DND-41 (cell line): ENCODE data around the gene TCAP.

Source experiments
- EZH2 ChIP-seq: IDR thresholded peaks from 3 replicates; pipeline ENCODE4 v1.6.1; 2012; ENCODE audit warnings: borderline replicate concordance, low read depth, mild to moderate bottlenecking, moderate library complexity, low read length, inconsistent platforms; ENCODE audit not compliant: severe bottlenecking
- TF ChIP-seq, protein P1 (sequence below): IDR thresholded peaks from 2 replicates; pipeline ENCODE4 v1.5.1; 2012; ENCODE audit warnings: borderline replicate concordance, low read length, moderate library complexity, mild to moderate bottlenecking; ENCODE audit not compliant: poor library complexity, severe bottlenecking; ENCODE audit errors: extremely low read depth

DNA sequence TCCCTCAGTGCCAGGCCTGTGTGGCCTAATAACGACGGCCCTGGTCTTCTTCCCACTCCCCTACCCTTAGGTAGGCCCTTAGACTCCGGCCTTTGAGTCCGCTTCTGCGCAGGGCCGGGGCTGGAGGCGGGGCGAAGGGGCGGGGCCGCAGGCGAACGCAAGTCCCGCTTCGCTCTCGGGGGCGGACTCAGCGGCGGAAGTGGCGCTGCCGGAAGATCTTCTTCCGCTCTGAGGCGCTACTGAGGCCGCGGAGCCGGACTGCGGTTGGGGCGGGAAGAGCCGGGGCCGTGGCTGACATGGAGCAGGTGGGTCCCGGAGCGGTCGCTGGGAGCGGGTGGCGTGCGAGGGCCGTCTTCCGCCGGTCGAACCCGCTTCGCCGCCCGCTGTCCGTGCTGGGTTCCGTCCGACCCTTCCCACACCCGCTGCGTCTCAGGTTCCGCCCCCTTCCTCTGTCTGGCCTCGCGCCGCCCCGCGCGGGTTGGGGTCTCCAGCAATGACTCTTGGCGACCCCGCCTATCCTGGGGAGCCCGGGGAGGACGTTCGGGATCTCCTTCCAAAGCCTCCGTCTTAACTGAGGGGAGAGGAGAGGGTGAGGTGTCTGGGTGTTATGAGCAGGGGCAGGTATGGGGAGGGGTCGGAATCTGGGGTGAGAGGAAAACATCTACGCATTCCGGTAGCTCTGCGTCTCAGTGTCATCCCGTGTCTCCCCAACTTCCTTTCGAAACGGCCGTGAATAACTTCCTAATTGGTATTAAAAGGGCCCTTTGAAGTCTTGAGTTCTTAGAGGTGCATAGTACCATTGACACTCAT is 28.0 kb upstream of the TCAP start, which contains the start of gene STARD3:
- TF ChIP-seq, protein P1, sequence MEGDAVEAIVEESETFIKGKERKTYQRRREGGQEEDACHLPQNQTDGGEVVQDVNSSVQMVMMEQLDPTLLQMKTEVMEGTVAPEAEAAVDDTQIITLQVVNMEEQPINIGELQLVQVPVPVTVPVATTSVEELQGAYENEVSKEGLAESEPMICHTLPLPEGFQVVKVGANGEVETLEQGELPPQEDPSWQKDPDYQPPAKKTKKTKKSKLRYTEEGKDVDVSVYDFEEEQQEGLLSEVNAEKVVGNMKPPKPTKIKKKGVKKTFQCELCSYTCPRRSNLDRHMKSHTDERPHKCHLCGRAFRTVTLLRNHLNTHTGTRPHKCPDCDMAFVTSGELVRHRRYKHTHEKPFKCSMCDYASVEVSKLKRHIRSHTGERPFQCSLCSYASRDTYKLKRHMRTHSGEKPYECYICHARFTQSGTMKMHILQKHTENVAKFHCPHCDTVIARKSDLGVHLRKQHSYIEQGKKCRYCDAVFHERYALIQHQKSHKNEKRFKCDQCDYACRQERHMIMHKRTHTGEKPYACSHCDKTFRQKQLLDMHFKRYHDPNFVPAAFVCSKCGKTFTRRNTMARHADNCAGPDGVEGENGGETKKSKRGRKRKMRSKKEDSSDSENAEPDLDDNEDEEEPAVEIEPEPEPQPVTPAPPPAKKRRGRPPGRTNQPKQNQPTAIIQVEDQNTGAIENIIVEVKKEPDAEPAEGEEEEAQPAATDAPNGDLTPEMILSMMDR: peak; percentile 23
- TF ChIP-seq EZH2: no peak
